HG03064 (cell line): ENCODE data around the gene GPC2.
"Not testable (repeated sequence)": the region's sequence is repeated elsewhere in the genome, so short reads cannot be mapped to it uniquely, and the experiment has no call there.

Source experiments
- ATAC-seq: cut with Tn5 transposase; IDR thresholded peaks from one replicate; pipeline ENCODE4 v1.9.1; 2021; ENCODE audit warnings: low read depth; ENCODE audit not compliant: unreplicated experiment

GPC2 gene

GRCh38 chr7:100153708-100154535 lies 23.3 kb downstream of the GPC2 start:
- no peak for ATAC-seq

GRCh38 chr7:100152937-100153666 lies 24.1 kb downstream of the GPC2 start:
- ATAC-seq, result no peak

- no peak for ATAC-seq
Measured at GRCh38 chr7:100152404-100152803, 24.8 kb downstream of the GPC2 start.

GRCh38 chr7:100148559-100149328 lies 28.4 kb downstream of the GPC2 start, which contains the start of gene LAMTOR4:
Gene LAMTOR4 (plus strand): TSS chr7:100148918. CDS start chr7:100148973, 55 bp downstream.
- peak; percentile 96 for ATAC-seq

GRCh38 chr7:100148225-100148558 lies 29.0 kb downstream of the GPC2 start:
- no peak for ATAC-seq

GRCh38 chr7:100147278-100147677 lies 29.9 kb downstream of the GPC2 start:
- ATAC-seq, result no peak

GRCh38 chr7:100146350-100146749 lies 30.8 kb downstream of the GPC2 start:
- ATAC-seq, result not testable (repeated sequence)

GRCh38 chr7:100142461-100142860 lies 34.7 kb downstream of the GPC2 start:
- no peak for ATAC-seq

- no peak for ATAC-seq
Measured at GRCh38 chr7:100141555-100141949, 35.6 kb downstream of the GPC2 start.

GRCh38 chr7:100137851-100138760 lies 39.1 kb downstream of the GPC2 start:
- ATAC-seq, result no peak

- ATAC-seq, result no peak
Measured at GRCh38 chr7:100132697-100133151, 44.5 kb downstream of the GPC2 start.

GRCh38 chr7:100132126-100132525 lies 45.1 kb downstream of the GPC2 start:
- ATAC-seq, result no peak

GRCh38 chr7:100130608-100131453 lies 46.4 kb downstream of the GPC2 start:
- ATAC-seq, result no peak

GRCh38 chr7:100130220-100130607 lies 47.0 kb downstream of the GPC2 start:
- ATAC-seq, result not testable (repeated sequence)

- no peak for ATAC-seq
Measured at GRCh38 chr7:100128637-100128963, 48.6 kb downstream of the GPC2 start.

GRCh38 chr7:100127866-100128636 lies 49.1 kb downstream of the GPC2 start:
- ATAC-seq, result no peak

- ATAC-seq, result peak; percentile 48
Measured at GRCh38 chr7:100126931-100127865, 50.0 kb downstream of the GPC2 start, which contains the start of gene MBLAC1. Gene MBLAC1 (plus strand): TSS chr7:100126967. CDS start chr7:100127396, 429 bp downstream.
